ENCODE data around the gene ARCN1. TPM values are rescaled to one million over a fixed set of nuclear protein-coding genes. Genes with fewer than 3 reads are reported as not detected.
A peak's percentile ranks its signal among the peaks of the same experiment; 100 is the strongest.

Gene ARCN1
- total and polyA plus RNA-seq, 9 of the 15 experiments (the other 6 are each of a cell fraction or from before 2014, with no cell fraction given) = 30.0 to 224 (median 76.4) TPM

DNA sequence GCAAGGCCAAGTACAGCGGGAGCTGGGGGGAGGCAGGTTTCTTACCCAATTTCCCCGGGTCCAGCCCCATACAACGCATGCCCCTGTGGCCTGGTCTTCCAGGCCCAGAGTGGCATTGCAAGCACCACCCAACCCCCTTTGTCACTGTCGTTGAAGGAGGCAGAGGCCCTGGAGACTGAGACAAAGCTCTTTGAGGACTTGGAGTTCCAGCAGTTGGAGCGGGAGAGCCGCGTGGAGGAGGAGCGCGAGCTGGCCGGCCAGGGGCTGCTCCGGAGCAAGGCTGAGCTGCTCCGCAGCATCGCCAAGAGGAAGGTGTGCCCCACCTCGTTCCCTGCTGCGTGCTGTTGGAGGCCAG lies 63.0 kb downstream of the ARCN1 start (continued):
- TF ChIP-seq, protein P1, sequence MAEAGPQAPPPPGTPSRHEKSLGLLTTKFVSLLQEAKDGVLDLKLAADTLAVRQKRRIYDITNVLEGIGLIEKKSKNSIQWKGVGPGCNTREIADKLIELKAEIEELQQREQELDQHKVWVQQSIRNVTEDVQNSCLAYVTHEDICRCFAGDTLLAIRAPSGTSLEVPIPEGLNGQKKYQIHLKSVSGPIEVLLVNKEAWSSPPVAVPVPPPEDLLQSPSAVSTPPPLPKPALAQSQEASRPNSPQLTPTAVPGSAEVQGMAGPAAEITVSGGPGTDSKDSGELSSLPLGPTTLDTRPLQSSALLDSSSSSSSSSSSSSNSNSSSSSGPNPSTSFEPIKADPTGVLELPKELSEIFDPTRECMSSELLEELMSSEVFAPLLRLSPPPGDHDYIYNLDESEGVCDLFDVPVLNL (CRISPR knock-in tag; IDR thresholded peaks at IDR 0.05; ENCODE audit: low read depth) = no peak
- TF ChIP-seq, protein P2, sequence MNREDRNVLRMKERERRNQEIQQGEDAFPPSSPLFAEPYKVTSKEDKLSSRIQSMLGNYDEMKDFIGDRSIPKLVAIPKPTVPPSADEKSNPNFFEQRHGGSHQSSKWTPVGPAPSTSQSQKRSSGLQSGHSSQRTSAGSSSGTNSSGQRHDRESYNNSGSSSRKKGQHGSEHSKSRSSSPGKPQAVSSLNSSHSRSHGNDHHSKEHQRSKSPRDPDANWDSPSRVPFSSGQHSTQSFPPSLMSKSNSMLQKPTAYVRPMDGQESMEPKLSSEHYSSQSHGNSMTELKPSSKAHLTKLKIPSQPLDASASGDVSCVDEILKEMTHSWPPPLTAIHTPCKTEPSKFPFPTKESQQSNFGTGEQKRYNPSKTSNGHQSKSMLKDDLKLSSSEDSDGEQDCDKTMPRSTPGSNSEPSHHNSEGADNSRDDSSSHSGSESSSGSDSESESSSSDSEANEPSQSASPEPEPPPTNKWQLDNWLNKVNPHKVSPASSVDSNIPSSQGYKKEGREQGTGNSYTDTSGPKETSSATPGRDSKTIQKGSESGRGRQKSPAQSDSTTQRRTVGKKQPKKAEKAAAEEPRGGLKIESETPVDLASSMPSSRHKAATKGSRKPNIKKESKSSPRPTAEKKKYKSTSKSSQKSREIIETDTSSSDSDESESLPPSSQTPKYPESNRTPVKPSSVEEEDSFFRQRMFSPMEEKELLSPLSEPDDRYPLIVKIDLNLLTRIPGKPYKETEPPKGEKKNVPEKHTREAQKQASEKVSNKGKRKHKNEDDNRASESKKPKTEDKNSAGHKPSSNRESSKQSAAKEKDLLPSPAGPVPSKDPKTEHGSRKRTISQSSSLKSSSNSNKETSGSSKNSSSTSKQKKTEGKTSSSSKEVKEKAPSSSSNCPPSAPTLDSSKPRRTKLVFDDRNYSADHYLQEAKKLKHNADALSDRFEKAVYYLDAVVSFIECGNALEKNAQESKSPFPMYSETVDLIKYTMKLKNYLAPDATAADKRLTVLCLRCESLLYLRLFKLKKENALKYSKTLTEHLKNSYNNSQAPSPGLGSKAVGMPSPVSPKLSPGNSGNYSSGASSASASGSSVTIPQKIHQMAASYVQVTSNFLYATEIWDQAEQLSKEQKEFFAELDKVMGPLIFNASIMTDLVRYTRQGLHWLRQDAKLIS (CRISPR knock-in tag; IDR thresholded peaks at IDR 0.05) = peak; percentile 44; the same call in 1 of the 2 replicates
- TF ChIP-seq RBM17 (IDR thresholded peaks at IDR 0.05; ENCODE audit: borderline replicate concordance, low read depth, low read length) (no peak), SMARCA5 (IDR thresholded peaks at IDR 0.05) (no peak), U2AF1 (optimal IDR thresholded peaks at IDR 0.05; ENCODE audit: low read depth, low read length) (no peak)

DNA sequence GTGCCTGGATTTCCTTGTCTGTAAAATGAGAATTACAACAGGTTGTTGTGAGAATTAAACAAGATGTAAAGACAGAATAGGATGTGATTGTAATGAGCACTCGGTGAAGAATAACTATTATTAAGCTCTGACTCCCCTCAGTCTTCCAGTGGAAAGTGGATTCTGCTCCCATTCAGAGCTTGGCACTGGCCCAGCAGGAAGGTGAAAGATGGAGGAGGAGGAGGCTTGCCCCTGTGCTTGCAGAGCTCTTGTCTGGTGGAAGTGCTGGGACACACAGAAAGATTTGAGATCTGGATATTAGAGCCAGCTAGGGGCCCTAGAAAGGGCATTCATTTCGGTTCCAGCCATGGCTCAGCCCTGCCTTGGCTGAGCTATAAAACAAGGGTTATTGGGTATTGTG lies 63.4 kb downstream of the ARCN1 start:
- ATAC-seq (no peak), DNase-seq (ENCODE audit: extremely low read depth in 1 of 4, low spot score in 3 of 4) (no peak), FAIRE-seq (peak; percentile 44)
- peaks cover 21 to 25% of the 10 kb centered on the region in 2 experiments; a peak in 4 of 5 replicates for H3K4me1 ChIP-seq (replicated peaks in 1 of 2; ENCODE audit: control insufficient read depth in 2 of 2, insufficient read depth in 2 of 2, low read length in 2 of 2)
- H3K4me2 ChIP-seq (ENCODE audit: insufficient read depth, low read length) = 0 out of 2 replicates have a peak overlapping the region, but pooled peaks have one; percentile 68
- peak overlapping the region; percentile 73; the same call in 1 of the 2 replicates for H2AFZ ChIP-seq (ENCODE audit: low read depth, low read length)
- H3K27ac ChIP-seq (ENCODE audit: extremely low read depth, low read depth, low read length) = no peak overlapping the region
- no peak overlapping the region for H3K4me3 ChIP-seq
- intact Hi-C loops (cut with micrococcal nuclease) = no loop called here
- H4K20me1 ChIP-seq (replicated peaks; ENCODE audit: control insufficient read depth, insufficient read depth, low read length) = no peaks in the 10 kb centered on the region
- ChIA-PET CTCF (ENCODE audit: low intra/inter-chr PET ratio) (no interaction called here), POLR2A (interaction anchor here (1.0 to 1.8 kb wide), 6 partner anchors 7 to 31 kb away, joined by 3 to 6 read pairs (median 5); no protein-coding TSS in a partner anchor)
- H3K9me3 ChIP-seq (replicated peaks; ENCODE audit: control insufficient read depth, insufficient read depth, low read depth, low read length) = no peaks in the 10 kb centered on the region
- peaks cover 3% of the 10 kb centered on the region for H3K9me1 ChIP-seq (ENCODE audit: control insufficient read depth, insufficient read depth, low read length)
- in situ Hi-C loops (cut with MboI) = no loop called here
- no TSS peak for BruUV-seq (replicated peaks)
- no peaks in the 10 kb centered on the region for H3K79me2 ChIP-seq (ENCODE audit: control insufficient read depth, insufficient read depth, low read length)
- no peaks in the 10 kb centered on the region for H3K27me3 ChIP-seq (ENCODE audit: control insufficient read depth in 2 of 2, insufficient read depth in 2 of 2, low read length in 2 of 2)
- 60% methylated on average over 2 of the region's 2 CpGs for WGBS (ENCODE audit: insufficient coverage, low coverage, missing lambda C conversion rate)
- no peak overlapping the region; a peak in 1 of 4 replicates for H3K9ac ChIP-seq (ENCODE audit: insufficient read depth in 1 of 2, low read depth in 2 of 2, low read length in 2 of 2)
- TF ChIP-seq PHB (CRISPR knock-in tag; IDR thresholded peaks at IDR 0.05) (no peak), ATF3 (IDR thresholded peaks at IDR 0.05) (no peak), ATF3 (CRISPR knock-in tag; conservative IDR thresholded peaks at IDR 0.05) (no peak), PHTF2 (CRISPR knock-in tag; IDR thresholded peaks at IDR 0.05) (no peak), NFIC (IDR thresholded peaks at IDR 0.05) (peak; percentile 37; the same call in 1 of the 2 replicates)
- H3K36me3 ChIP-seq (ENCODE audit: control insufficient read depth, insufficient read depth, low read length) = peaks cover 36% of the 10 kb centered on the region; the same call in 2 of the 3 replicates

Data from K562 (cell line).